NT2/D1 (cell line): ENCODE data around the gene TRPM4.

ENCODE experiments used
- SUZ12 ChIP-seq: IDR thresholded peaks from 2 replicates; pipeline ENCODE4 v1.6.1; 2011; ENCODE audit not compliant: insufficient read length, insufficient read depth; ENCODE audit errors: extremely low read depth
- ZNF274 ChIP-seq: IDR thresholded peaks from 2 replicates; pipeline ENCODE4 v1.6.1; 2011; ENCODE audit warnings: mild to moderate bottlenecking, low read depth, low read length

GRCh38 chr19:49116544-49116943 is 41.0 kb upstream of the TRPM4 start:
- no peak for TF ChIP-seq ZNF274
- no peak for TF ChIP-seq SUZ12
